Epithelial cell of prostate (primary cell): Measurements from ENCODE around the gene MRPL36.

Experiments used
- DNase-seq: peaks from one replicate; pipeline ENCODE4 v3.0.0-alpha.2; 2011; ENCODE audit warnings: low read depth, low spot score
- H3K27ac ChIP-seq: fragments of 450-650 bp; 2 replicates; pipeline ENCODE4 v1.5.1; 2017; ENCODE audit warnings: mild to moderate bottlenecking

MRPL36 gene

DNA sequence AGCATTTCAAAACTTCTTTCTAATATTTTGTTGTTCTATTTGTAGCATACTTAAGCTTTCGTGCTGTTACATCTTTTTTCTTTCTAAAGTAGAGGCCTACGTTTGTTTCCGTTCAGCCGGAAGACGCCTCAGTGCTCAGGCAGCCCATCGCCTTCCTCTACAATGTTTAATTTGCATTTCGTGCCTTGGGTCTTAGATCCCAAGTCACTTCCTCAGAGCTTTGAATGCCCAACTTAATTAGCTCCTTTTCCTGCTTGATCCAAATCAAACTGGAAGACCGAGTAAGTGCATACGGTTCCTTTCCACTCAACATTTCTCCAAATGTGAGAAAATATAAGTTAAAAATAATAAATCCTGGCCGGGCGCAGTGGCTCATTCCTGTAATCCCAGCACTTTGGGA, 43.2 kb downstream of the MRPL36 start:
- no peak overlapping the region for H3K27ac ChIP-seq
- no peak for DNase-seq

DNA sequence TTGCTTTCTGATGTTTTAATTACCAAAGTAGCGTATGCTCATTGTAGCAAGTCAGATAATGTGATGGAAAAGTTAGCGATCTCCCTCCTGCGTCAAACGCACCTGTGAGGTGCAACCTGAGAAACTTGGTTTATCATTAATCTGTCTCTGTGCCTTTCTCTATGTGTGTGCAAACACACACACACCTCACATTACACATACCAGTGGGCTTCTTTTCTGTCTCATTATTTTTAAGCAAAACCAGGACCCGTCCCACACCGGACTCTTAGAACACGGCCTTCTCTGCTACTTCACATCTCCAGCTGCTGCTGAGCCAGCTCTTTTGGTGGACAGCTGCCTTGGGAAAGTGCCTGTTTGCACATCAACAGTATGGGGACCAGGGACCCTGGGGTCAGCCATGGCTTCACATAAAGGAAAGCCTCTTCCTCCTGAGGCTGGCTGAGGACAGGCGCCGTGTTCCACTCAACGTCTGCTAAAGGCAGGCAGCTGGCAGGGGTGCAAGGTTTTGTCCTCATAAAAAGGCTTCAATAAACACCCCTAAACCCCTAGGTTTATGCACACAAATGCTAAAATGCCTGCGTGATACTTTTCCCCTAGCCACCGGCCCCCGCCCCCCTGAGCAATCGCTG, 44.2 kb downstream of the MRPL36 start:
- H3K27ac ChIP-seq = no peak overlapping the region
- no peak for DNase-seq

DNA sequence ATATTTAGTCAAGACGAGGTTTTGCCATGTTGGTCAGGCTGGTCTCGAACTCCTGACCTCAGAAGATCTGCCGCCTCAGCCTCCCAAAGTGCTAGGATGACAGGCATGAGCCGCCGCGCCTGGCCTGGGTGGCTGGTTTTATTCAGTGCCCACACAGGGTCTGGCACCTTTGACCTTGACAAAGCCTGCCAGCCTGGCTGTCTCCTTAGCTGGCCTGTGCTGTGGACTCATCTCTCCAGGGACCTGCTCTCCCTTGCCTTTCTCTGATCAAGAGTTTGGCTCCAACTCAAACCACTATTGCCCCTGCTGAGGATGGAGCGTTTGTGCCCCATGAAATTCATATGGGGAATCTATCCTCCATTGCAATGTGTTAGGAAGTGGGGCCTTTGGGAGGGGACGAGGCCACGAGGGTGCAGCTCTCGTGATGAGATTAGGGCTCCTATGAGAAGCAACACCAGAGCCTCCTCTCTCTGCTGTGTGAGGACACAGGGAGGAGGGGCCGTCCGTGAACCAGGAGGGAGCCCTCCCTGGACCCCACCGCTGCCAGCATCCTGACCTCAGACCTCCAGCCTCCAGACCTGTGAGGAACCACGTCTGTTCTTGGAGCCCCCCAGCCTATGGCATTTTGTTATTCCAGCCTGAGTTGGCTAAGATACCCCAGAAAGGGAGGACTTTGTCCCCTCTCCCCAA, 45.0 kb downstream of the MRPL36 start:
- H3K27ac ChIP-seq = no peak overlapping the region
- DNase-seq = no peak

DNA sequence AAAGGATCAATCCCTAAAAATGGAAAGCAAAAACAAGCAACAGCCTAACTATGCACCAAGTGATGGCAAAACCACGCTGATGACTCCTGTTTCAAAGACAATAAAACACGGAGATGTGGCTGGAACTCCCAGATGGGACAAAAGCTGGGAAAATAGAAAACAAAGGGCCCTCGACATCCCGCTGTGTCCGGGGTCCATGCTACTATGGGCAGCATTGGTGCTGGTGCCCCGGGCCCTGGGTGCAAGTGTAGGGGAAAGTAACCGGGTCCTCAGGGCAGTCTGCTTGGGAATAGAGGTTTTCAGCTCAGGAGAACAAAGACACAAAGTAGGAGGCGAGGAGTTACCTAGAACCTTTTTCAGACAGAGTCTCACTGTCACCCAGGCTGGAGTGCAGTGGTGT, 46.1 kb downstream of the MRPL36 start:
- DNase-seq = no peak

DNA sequence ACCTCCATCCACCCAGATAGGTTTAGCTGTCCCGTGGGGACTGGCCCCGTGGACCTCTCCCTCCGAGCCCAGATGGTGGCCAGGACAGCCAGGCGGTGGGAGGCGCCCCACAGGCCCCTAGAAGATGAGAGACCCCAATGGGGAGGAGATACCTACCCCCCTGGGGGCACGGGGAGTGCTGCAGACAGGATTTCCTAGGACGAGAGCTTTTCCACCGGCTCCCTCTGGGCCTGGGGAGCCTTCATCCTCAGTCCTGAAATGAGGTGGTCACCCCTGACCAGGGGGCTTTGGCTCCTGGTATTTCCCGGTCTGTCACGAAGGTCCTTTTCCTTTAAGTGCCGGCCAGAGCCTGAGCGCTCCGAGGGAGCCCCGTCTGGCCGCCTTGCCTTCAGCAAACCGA, 46.8 kb downstream of the MRPL36 start:
- H3K27ac ChIP-seq = no peak overlapping the region
- DNase-seq = no peak

More for the DNA sequence above, 46.1 kb downstream of the MRPL36 start:
- H3K27ac ChIP-seq = no peak overlapping the region

DNA sequence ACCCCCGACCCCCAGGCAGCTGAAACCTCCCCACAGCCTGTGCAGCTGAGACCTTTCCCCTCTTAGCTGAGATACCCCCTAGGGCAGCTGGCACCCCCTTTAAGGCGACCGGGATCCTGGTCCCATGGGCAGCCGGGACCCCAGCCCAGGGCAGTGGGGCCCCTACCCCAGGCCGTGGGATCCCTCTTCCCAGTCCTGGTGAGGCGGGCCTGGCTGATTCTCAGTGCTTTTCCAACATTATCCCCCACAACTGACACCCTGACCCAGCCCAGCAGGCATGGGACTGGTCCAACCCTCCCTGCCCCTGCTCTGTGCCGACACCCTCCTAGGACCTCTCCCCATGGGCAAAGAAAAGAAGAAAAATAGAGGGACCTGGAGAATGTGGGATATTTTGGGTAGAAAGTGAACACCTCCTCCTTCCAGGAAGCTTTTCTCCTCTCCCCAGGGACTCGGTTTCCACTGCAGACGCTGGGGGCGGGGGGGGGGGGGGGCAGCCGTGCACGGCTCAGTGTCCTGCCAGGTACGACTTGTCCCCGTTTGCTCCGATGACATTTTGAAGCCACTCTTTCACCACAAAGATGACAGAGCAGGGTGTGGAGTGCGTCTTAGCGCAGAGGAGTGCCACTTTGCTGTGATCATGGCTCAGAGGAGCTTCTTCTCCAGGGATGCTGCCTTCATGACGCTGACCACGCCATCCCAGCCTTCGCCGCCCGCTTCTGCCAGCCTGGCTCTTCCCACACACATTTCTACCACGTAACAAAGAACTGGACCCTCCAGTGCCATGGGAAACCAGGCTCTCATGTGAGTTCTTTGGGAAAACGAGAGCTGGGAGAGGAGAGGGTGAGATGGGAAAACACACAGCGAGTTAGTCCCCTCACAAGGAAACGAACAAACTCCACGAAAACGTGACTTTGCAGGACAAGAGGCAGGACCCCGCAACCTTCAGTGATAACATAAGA, 47.5 kb downstream of the MRPL36 start:
- DNase-seq = no peak
- no peak overlapping the region for H3K27ac ChIP-seq

DNA sequence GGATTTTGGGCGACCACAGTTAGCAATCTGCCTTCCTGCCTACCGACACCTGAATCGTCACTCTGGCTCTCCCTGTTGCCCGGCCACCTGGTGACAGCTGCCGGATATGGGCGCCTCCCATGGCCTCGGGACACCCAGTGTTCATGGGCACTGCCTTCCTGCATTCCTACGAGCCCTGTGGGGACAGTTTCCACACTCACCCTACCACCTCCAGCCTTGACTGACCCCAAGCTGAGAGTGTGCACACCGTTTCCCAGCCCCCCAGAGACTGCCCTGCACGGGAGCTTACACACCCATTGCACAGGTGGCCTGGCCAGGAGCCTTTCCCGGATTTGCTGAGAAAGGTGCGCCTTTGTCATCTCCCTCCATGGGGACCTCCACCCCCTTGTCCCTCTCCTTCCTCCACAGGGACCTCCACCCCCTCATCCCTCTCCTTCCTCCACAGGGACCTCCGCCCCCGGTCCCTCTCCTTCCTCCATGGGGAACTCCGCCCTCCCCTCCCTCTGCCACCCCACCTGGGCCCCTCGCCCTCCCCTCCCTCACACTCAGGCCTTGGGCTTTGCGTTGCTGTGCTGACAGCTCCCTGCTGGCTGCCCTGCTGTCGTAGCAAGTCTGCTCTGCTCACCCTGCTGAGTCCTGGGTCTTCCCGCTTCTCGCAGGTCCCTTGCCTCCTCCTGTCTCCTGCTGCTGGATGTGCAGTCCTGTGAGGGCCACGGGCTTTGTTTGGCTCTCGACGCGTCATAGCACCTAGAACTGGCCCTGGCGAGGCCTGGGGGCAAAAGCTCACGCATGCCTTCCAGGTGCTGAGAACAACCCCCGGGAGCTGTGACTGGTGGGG, 48.4 kb downstream of the MRPL36 start:
- no peak overlapping the region for H3K27ac ChIP-seq
- DNase-seq = no peak

DNA sequence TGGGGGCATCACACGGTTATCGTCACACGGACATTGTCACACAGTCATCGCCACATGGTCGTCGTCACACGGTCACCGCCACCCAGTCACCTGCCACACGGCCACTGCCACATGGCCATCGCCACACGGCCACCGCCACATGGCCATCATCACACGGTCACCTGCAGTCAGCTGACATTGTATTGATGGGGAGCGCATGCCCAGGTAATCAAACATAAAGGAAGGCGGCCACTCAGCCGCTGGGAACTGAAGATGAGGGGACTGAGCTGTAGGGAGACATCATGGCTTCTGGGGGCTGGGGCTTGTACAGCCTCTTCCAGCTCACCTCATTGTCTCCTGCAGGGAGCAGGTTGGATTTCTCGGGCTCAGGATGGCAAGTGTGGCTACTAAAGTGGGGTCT, 49.2 kb downstream of the MRPL36 start:
- no peak overlapping the region for H3K27ac ChIP-seq
- no peak for DNase-seq

DNA sequence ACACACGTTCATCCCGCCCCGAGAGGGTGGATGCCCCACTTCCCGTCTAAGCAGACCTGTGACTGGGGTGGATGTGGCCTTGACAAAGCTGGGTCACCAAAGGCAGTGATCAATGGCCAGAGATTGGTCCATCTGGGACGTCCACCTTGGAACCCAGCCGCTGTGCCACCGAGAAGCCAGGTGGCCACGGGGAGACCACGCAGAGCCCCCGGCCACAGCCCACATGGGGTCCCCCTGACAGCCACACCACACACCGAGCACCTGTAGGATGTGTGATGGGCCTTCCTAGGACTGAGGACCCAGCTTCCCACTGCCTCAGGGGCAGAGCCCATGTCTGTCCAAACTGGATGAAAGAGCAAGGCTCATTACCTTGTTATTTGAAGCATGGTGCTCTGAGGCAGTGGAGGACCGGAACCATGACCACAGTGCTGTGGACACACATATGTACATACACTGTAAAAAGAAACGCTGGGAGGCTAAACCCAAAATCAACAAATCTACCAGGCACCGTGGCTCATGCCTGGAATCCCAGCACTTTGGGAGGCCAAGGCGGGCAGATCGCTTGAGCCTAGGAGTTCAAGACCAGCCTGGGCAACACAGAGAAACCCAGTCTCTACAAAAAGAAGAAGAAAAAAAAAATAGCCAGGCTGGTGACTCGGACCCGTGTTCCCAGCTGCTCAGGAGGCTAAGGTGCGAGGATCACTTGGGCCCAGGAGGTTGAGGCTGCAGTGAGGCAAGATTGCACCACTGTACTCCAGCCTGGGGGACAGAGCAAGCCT, 50.1 kb downstream of the MRPL36 start:
- DNase-seq = no peak
- no peak overlapping the region for H3K27ac ChIP-seq

DNA sequence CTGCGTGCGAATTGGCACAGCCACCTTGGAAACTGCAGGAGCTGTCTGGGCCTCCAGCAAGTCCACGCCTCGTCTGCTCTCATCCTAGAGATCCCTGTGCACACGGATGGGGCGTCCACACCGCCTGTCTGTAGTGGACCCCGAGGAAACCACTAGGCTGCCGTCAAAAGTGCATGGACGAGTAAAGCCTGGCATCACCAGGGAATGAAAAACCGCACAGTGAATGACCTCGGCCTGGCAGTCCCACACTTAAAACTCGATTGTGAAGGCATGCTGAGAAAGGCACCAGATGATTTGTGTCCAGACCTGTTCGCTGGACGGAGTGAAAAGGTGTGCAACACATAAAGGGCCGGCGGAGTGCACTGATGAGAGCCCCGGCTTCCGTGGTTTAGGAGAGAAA, 50.8 kb downstream of the MRPL36 start:
- no peak overlapping the region for H3K27ac ChIP-seq
- no peak for DNase-seq
